RPMI8226 (cell line): ENCODE measurements around the gene GNAQ.

ENCODE experiments used
- DNase-seq: peaks from one replicate; pipeline ENCODE4 v3.0.0-alpha.2; 2015

GNAQ gene

DNA sequence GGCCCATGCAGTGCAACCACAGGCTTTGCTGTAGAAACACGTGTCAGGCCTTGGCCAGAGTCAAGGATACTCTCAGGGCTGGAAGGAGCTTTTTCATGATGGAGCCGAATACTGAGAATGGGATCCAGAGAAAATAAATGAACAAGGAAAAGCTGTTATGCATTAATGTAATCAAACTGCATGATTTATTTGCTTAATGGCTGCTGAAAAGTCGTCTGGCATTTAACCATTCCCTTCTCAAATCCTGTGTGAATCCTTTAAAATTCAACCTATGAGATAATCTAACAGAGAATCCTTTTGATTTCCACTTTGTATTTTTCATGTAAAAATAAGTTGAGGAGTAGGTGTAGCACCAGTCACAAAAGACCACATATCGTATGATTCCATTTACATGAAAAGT lies 359.4 kb downstream of the GNAQ start:
- no peak for DNase-seq

DNA sequence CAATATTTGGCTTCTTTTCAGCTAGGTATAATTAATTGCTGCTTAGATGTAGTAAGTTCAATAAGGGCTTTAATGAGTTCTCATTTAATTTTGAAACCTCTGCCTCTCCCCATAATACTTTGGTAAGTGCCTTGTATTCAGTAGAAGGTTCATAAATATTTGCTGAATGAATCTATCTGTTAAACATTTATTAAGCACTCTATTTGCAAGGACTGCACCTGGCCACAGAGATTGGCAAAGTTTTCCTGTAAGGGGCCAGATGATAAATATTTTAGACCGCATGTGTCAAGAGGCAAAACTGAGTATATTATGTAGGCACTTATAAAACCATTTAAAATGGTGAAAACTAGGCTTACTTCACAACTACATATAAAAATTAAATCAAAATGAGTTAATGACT lies 364.5 kb downstream of the GNAQ start:
- no peak for DNase-seq
